KOPT-K1 (cell line): ENCODE measurements around the gene MAEA.

Experiments
- H3K27ac ChIP-seq: fragments of 200-600 bp; sonication (generic); 2 replicates; pipeline ENCODE4 v1.5.1; 2016; ENCODE audit warnings: antibody characterized with exemption, mild to moderate bottlenecking, low read depth, low read length; ENCODE audit not compliant: poor library complexity, severe bottlenecking
- H3K36me3 ChIP-seq: fragments of 200-600 bp; sonication (generic); 2 replicates; pipeline ENCODE4 v1.5.1; 2017; ENCODE audit warnings: antibody characterized with exemption, mild to moderate bottlenecking, low read length, moderate library complexity; ENCODE audit not compliant: insufficient read depth
- H3K9me3 ChIP-seq: fragments of 200-600 bp; sonication (generic); 2 replicates; pipeline ENCODE4 v1.5.1; 2017; ENCODE audit warnings: antibody characterized with exemption, low read length, mild to moderate bottlenecking; ENCODE audit not compliant: insufficient read depth, poor library complexity, severe bottlenecking

The MAEA gene

GRCh38 chr4:1358421-1359143 lies 68.9 kb downstream of the MAEA start:
- H3K27ac ChIP-seq, result no peak overlapping the region
- peaks cover 6% of the 10 kb centered on the region; the same call in 1 of the 2 replicates for H3K36me3 ChIP-seq

GRCh38 chr4:1359144-1359501 lies 69.4 kb downstream of the MAEA start:
- Histone ChIP-seq H3K27ac (no peak overlapping the region), H3K36me3 (peaks cover 6% of the 10 kb centered on the region; the same call in 1 of the 2 replicates), H3K9me3 (no peaks in the 10 kb centered on the region)

More at GRCh38 chr4:1358421-1359143, 68.9 kb downstream of the MAEA start:
- H3K9me3 ChIP-seq, result no peaks in the 10 kb centered on the region

GRCh38 chr4:1359976-1360375 lies 70.3 kb downstream of the MAEA start:
- Histone ChIP-seq H3K9me3 (no peaks in the 10 kb centered on the region), H3K27ac (no peak overlapping the region), H3K36me3 (peaks cover 6% of the 10 kb centered on the region; the same call in 1 of the 2 replicates)

GRCh38 chr4:1360423-1361283 lies 71.0 kb downstream of the MAEA start:
- Histone ChIP-seq H3K36me3 (peaks cover under 1% of the 10 kb centered on the region; the same call in 1 of the 2 replicates), H3K9me3 (no peaks in the 10 kb centered on the region), H3K27ac (no peak overlapping the region)

- H3K9me3 ChIP-seq, result no peaks in the 10 kb centered on the region
- H3K27ac ChIP-seq, result no peak overlapping the region
- H3K36me3 ChIP-seq, result no peaks in the 10 kb centered on the region
Observed at GRCh38 chr4:1361431-1361830, 71.7 kb downstream of the MAEA start.

DNA sequence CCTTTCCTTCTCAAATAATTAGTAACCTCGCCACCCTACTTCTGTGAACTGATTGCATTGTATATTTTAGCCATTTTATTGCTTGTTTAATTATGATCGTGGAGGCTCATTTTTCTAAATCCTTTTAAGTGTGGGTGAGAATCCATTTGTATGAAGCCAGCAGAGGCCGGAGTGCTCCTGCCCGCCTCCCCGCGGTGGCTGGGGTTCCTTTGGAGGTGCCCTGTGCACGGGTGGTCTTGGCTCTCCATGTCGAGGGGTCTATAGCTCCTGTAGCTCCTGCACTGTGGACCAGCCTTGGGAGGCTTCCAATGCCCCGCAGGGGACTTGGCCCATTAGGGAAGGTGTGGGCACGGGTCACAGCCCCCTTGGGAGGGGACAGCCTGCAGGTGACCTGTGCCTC lies 72.4 kb downstream of the MAEA start:
- Histone ChIP-seq H3K9me3 (no peaks in the 10 kb centered on the region), H3K36me3 (no peaks in the 10 kb centered on the region), H3K27ac (no peak overlapping the region)

DNA sequence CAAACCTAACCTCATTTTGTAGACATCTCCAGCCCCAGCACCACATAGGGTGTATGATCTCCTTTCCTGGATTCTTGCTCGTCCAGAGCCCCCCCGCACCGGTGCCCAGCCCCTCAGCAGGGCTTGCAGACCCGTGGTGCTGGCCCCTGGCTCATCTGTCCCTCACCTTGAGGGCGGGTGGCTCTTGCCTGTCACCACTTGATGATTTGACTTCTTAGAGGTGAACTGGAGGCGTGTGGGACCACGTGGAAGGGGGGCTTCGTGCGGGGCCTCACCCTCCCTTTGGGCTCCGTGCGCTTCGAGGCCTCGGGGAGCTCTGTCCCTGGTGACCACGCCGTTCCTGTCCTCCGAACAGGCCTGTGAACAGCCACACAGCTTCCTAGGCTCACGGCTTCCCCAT lies 72.8 kb downstream of the MAEA start:
- Histone ChIP-seq H3K27ac (no peak overlapping the region), H3K36me3 (no peaks in the 10 kb centered on the region), H3K9me3 (no peaks in the 10 kb centered on the region)

GRCh38 chr4:1363513-1363912 lies 73.8 kb downstream of the MAEA start:
- Histone ChIP-seq H3K9me3 (no peaks in the 10 kb centered on the region), H3K36me3 (no peaks in the 10 kb centered on the region), H3K27ac (no peak overlapping the region)

DNA sequence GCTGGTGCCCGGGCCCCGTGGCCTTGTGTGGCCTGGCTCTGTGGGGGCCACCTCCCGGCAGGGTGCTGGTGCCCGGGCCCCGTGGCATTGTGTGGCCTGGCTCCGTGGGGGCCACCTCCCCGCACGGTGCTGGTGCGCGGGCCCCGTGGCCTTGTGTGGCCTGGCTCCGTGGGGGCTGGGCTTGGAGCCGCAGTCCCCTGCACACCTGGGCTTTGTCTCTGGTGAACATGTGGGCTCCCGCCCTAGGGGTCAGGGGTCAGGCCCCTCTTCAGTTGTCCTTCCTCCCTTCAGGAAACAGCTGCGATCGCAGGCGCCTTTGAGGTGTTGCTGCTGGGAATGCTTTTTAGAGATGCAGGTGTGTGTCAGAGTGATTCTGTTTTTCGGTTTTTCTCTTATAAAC lies 74.5 kb downstream of the MAEA start:
- Histone ChIP-seq H3K36me3 (no peaks in the 10 kb centered on the region), H3K9me3 (no peaks in the 10 kb centered on the region), H3K27ac (no peak overlapping the region)

DNA sequence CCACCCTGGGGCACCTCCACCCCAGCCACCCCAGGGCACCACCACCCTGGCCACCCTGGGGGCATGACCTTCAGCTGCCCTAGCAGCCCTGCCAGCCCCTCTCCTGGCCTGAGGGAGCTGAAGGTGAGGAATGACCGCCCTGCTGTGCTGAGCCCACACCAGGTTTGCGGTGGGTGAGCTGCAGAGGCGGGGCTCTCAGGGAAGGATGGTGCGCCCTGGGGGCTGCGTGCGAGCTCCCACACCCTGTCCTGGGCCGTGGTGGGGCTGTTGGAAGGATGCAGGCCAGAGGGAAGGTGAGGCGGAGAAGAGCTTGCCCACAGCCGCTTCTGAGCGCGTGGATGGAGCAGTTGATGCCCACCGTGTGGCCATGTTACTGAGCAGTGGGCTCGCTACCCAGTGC lies 75.1 kb downstream of the MAEA start:
- H3K9me3 ChIP-seq, result no peaks in the 10 kb centered on the region
- no peaks in the 10 kb centered on the region for H3K36me3 ChIP-seq
- H3K27ac ChIP-seq, result no peak overlapping the region

DNA sequence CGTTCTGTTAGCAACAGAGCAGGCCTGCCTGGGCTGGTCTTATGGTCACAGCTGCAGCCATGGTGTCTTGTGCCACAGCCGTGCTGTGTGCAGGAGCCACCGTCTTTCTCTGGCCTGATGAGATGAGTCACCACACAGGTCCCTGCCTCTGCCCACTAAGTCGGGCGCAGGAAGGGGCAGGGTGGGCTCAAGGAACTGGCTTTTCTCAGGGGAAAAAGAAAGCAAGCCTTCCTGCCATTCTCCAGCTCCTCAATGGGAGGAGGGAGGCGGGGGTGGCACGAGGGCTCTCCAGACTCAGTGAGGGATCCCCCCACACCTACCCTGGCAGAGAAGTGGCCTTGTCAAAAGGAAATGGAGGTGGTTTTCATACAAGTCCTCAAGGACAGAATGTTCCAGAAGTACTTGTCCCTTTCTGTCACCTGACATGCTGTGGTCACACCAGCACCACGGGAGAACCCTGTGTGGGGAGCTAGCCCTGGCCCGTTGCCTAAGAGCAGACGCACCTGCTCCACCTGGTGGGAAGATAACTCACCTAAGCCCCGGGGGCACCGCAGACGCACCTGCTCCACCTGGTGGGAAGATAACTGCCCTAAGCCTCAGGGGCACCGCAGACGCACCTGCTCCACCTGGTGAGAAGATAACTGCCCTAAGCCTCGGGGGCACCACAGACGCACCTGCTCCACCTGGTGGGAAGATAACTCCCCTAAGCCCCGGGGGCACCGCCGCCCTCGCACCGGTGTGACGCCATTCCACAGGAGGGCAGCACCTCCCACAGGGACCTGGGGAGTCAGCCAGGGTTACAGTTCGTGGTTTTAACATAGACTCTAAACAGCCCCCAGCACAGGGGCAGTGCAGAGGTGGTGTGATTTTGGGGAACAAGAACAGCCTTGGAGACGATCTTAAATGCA lies 75.8 kb downstream of the MAEA start:
- no peaks in the 10 kb centered on the region for H3K36me3 ChIP-seq
- H3K9me3 ChIP-seq, result no peaks in the 10 kb centered on the region
- no peak overlapping the region for H3K27ac ChIP-seq

DNA sequence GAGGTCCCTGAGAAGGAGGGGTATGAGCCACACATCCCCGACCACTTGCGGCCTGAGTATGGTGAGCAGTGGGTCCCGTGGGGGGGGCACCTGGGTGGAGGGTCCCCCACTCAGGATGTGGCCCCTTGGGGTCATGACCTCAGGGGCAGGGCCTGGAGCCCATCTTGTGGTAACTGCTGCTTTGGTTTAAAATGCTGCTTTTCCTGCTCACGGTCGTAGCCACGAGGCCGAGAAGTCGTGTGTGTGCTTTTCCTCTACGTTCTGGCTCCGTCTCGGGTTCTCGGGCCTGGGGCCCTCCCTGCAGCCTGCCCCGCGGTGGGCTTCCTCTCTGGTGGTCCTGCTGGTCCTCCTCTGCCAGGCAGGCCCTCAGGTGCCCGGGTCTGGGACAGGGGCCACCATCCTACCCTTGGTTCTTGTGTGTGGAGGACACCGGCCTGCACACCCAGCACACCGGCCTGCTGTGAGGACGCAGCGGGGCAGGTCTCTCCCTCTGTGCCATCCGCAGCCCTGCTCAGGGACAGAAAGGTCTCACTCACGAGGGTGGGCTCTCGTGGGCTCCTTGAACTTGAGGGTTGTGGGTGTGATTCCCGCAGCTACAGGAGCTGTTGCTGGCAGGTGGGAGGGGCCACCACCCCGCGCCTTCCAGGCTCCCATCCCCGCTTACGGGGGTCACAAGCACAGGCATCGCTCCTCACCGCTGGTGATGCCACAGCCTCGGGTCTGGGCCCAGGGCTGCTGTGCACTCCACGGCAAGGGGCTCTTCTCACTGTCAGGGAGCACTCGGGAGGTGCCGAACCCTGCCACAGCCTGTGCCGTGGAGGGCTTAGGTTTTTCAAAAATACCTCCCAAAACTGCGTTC lies 76.9 kb downstream of the MAEA start:
- Histone ChIP-seq H3K9me3 (no peaks in the 10 kb centered on the region), H3K36me3 (no peaks in the 10 kb centered on the region), H3K27ac (no peak overlapping the region)

- H3K36me3 ChIP-seq, result no peaks in the 10 kb centered on the region
- H3K9me3 ChIP-seq, result no peaks in the 10 kb centered on the region
- H3K27ac ChIP-seq, result no peak overlapping the region
Observed at GRCh38 chr4:1367230-1367935, 77.7 kb downstream of the MAEA start.

- Histone ChIP-seq H3K27ac (no peak overlapping the region), H3K36me3 (no peaks in the 10 kb centered on the region), H3K9me3 (no peaks in the 10 kb centered on the region)
Observed at GRCh38 chr4:1367936-1368289, 78.2 kb downstream of the MAEA start.
